NOMO-1 treated with DMSO at 0.1 percent for 48 hours (cell line): ENCODE results near the gene KRTAP19-7.

ENCODE experiments used
- DNase-seq: peaks from one replicate; lab custom pipeline; 2025; ENCODE audit not compliant: unreplicated experiment; lab: John Stamatoyannopoulos, UW

Gene KRTAP19-7

GRCh38 chr21:30561264-30561895 is at the start of gene KRTAP19-7:
Gene KRTAP19-7 (minus strand): TSS chr21:30561314. CDS start chr21:30561289, 25 bp downstream.
- no peak for DNase-seq

GRCh38 chr21:30605968-30606367 is 44.9 kb upstream of the KRTAP19-7 start:
- no peak for DNase-seq

DNA sequence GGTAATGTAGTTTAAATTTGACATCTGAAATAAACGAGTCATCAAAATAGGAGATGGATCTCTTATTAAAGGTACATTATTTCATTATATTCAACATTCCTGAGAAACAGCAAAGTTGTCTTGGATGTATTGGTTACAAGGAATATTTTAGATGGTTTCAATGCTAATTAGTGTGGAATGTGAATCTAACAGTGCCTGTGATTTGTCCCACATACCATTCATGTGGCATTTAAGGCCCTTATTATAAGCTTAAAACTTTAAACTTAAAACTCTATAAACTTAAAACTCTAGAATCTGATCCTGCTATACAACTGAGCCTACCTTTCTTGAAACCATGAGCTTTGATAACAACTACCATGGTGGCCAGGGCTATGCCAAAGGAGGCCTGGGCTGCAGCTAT is 39.7 kb upstream of the KRTAP19-7 start, which contains the start of gene KRTAP22-1:
TSS of gene KRTAP22-1 (plus strand) at position 301 of the 400 bp plus-strand sequence.
- DNase-seq = no peak

DNA sequence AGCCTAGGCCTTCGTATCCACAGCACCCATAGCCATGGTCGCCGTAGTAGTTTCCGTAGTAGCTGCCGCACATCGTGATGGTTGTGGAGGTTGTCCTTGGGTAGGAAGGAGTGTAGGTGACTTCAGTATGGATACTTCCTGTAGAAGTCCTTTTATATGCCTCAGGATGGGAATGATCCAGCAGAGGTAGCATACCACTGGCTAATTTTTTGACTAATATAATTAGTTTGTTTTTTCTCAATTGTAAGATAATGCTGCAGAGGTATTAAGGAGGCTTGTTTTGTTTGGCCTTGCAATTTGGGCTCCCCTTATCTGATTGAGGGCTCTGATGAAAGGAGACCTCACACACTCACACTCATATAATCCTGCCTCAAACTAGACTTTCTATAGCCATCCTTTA is 37.7 kb upstream of the KRTAP19-7 start, which contains the start of gene KRTAP6-2:
TSS of gene KRTAP6-2 (minus strand) at position 101 of the 400 bp plus-strand sequence. CDS start at position 73, 28 bp downstream.
- DNase-seq = no peak

- DNase-seq = no peak
Measured at GRCh38 chr21:30592140-30592539, 31.0 kb upstream of the KRTAP19-7 start, which contains the start of gene KRTAP6-3. Gene KRTAP6-3 (plus strand): TSS chr21:30592440. CDS start chr21:30592446, 6 bp downstream.

- no peak for DNase-seq
Measured at GRCh38 chr21:30590297-30590696, 29.2 kb upstream of the KRTAP19-7 start, which contains the start of gene KRTAP22-2. Gene KRTAP22-2 (minus strand): TSS chr21:30590397.

DNA sequence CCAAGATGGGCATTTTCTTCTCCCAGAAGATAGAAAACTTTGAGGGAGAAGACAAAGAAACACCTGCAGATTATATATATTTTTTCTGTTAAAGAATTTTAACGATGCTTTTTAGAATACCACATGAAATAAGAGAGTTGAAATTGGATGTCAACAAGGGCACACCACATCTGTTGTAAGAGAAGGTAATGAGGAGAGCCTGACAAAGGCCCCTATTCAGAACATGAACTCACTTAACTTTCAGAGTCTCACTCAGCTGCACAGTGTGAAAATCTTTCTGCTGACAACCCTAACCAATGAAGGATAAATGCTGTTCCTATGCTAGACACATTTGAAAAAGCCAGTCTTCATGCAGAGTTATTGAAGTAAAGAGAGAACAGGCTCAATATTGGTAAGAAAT is 21.8 kb upstream of the KRTAP19-7 start:
- no peak for DNase-seq

- no peak for DNase-seq
Measured at GRCh38 chr21:30580132-30580531, 19.0 kb upstream of the KRTAP19-7 start.

DNA sequence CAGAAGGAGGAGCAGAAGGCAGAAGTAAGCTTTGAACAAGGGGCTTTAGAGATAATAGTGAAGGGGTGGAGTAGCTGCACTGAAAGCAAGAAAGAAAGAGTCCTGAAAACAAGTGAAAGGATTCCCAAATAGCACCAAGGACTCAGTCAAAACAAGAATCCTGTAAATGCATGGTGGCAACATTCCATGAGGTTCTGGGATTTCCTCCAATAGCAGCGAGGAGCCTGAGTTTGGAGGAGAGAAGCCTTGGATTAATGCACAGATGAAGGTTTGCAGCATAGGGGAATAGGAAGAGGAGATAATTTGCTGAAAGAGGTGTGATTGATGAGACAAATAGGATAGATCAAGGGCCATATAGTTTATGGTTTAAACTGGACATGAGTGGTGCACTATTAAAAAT is 18.2 kb upstream of the KRTAP19-7 start:
- DNase-seq = no peak

- DNase-seq = no peak
Measured at GRCh38 chr21:30577766-30578165, 16.7 kb upstream of the KRTAP19-7 start.

DNA sequence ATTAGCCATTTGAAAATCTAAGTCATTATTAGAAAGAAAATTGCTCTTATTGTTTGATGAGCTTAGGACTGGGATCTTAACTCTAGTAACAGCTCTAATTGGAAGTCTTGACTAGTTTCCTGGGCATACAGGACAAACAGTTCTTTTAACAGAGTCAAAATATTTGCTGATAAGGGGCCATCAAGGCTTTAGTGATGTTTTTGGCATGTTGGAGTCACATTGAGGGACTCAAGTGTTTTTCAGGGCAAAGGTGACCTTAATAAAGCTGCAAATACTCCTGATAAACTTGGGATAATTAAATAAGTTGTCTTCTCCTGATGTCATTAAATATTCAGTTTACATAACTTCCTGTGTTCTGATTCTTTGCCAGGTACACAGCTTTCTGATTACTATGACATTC is 6.5 kb upstream of the KRTAP19-7 start:
- DNase-seq = no peak

DNA sequence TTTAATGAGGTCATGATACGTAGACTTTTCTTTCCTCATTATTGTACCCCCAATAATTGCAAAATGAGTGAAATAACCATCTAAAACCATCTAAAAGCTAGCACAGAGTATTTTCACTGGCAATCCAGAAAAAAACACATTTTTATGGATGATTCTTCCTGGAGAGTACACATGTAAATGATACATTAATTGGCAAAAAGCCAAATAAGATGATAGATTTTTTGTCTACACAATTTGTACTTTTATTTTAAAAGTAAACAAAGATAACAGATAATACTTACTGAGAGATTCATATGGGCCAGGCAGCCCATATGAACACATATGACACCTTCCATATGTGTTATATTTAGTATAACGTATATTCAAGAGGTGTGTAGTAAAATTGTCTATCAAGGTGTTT is 2.5 kb upstream of the KRTAP19-7 start:
- DNase-seq = no peak

GRCh38 chr21:30563072-30563471 is 2.0 kb upstream of the KRTAP19-7 start:
- DNase-seq = no peak

- DNase-seq = no peak
Measured at GRCh38 chr21:30561957-30562356, 843 bp upstream of the KRTAP19-7 start.

DNA sequence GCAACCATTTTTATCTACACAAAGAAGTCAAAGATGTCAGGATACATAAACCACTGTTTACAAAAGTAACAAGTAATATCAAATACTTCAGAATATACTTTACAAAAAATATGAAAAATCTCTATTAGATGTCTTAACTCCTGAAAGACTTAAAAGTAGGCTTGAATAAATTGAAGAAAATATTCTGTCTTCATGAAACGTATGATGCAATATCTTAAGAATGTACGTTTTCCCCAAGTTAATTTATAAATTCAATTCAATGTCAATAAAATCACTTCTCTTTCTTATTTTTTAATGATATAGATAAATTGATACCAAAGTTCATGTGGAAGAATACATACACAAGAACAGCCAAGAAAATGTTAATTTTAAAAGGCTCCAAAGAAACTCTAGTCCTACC is 6.0 kb downstream of the KRTAP19-7 start:
- DNase-seq = no peak

DNA sequence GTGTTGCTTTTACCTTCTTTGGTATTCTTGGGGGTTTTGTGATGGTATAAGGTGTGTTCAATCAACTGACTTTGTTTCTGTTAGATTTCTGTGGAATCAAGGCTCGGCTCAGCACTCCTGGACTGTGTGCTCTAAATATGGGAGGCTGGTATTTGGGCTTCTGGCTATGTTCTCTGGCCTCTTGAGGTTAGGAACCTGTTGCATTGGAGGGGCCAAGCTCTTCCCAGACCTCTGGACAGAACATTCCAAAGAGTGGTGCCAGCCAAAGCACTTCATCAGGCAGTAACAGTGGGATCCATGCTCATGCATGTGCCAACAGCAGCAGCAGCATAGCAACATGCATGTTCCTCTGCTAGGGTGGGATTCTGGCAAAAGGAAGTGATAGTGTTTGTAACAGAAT is 8.3 kb downstream of the KRTAP19-7 start:
- DNase-seq = no peak

- DNase-seq = no peak
Measured at GRCh38 chr21:30541764-30542163, 19.4 kb downstream of the KRTAP19-7 start, which contains the start of gene KRTAP19-6. Gene KRTAP19-6 (minus strand): TSS chr21:30541864. CDS start chr21:30541833, 31 bp downstream.

- no peak for DNase-seq
Measured at GRCh38 chr21:30518876-30519275, 42.2 kb downstream of the KRTAP19-7 start.

DNA sequence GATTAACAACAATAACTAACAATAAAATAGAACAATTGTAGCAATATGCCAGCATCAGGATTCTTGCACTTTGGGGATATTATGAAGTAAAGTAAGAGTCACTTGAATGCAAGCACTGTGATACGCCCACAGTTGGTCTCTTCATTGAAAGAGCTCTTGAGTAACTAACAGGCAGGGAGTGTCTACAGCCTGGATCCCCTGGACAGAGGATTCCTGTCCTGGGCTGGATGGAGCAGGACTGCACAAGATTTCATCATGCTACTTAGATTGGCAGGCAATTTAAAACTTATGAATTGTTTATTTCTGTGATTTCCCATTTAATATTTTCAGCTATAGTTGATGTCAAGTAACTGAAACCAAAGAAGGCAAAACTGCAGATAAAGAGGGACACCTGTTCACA is 45.4 kb downstream of the KRTAP19-7 start:
- DNase-seq = no peak
